Spinal cord (tissue), 10 donors: ENCODE results near the gene GALK2. TPM values are rescaled to one million over a fixed set of nuclear protein-coding genes. Genes with fewer than 3 reads are reported as not detected.

Experiments used
- DNase-seq, 6 donors: peaks; one replicate each; pipeline versions ENCODE4 v3.0.0 to v3.0.0-alpha.2; 2013 to 2015; ENCODE audit warnings: low spot score in 6 of 6, low read depth in 4 of 6
- H3K27ac ChIP-seq: one replicate; pipeline ENCODE4 v1.5.1; 2013; ENCODE audit warnings: low read depth, low read length, control low read depth
- H3K27me3 ChIP-seq: one replicate; pipeline ENCODE4 v1.6.1; 2013; ENCODE audit warnings: low read length; ENCODE audit not compliant: control insufficient read depth, insufficient read depth
- H3K36me3 ChIP-seq: one replicate; pipeline ENCODE4 v1.6.1; 2013; ENCODE audit warnings: low read length; ENCODE audit not compliant: control insufficient read depth, insufficient read depth
- H3K4me1 ChIP-seq: one replicate; pipeline ENCODE4 v1.6.1; 2013; ENCODE audit warnings: low read length; ENCODE audit not compliant: control insufficient read depth, insufficient read depth
- H3K4me3 ChIP-seq: one replicate; pipeline ENCODE4 v1.5.1; 2013; ENCODE audit warnings: low read depth, low read length, control low read depth
- H3K9me3 ChIP-seq: one replicate; pipeline ENCODE4 v1.6.1; 2013; ENCODE audit warnings: low read length; ENCODE audit not compliant: control insufficient read depth, insufficient read depth
- WGBS: methylation state at CpG from one replicate; pipeline ENCODE4 v1.1.5; 2013; ENCODE audit warnings: missing lambda C conversion rate; ENCODE audit not compliant: insufficient coverage; 5-methylcytosine and 5-hydroxymethylcytosine counted together
- polyA plus RNA-seq, 2 donors: library from polyadenylated mRNA; unstranded; fragments of 120-200 nt; gene quantifications; one replicate each; pipeline ENCODE4 v1.2.1, GENCODE V29; 2013; ENCODE audit not compliant: insufficient read length in 2 of 2
- total RNA-seq, 2 donors: library from RNA; depleted of rRNA in 1 of 2; stranded (reverse); fragments of 120-200 nt in 1 of 2; fragments of >200 nt in 1 of 2; gene quantifications; one replicate each; pipeline versions ENCODE4 v1.2.3 to v1.2.4, GENCODE V29; 2013 to 2014
- donor health status: healthy.

GALK2 gene
- total and polyA plus RNA-seq, 4 donors = 19.5 to 48.4 (median 32.7) TPM

- Histone ChIP-seq H3K27me3 (no peaks in the 10 kb centered on the region), H3K4me3 (no peak overlapping the region), H3K4me1 (no peaks in the 10 kb centered on the region), H3K36me3 (peaks cover 18% of the 10 kb centered on the region), H3K27ac (no peak overlapping the region), H3K9me3 (no peaks in the 10 kb centered on the region)
- WGBS = no CpG with 5 or more reads among the region's 2 CpGs
- no peak for DNase-seq
Observed at GRCh38 chr15:49137861-49138260, 32.2 kb upstream of the GALK2 start.

- WGBS = no CpG with 5 or more reads among the region's 3 CpGs
- DNase-seq = peak in 4 of 6 donors; percentile 20 to 77 (median 50)
- Histone ChIP-seq H3K4me3 (no peak overlapping the region), H3K36me3 (peaks cover 13% of the 10 kb centered on the region), H3K9me3 (no peaks in the 10 kb centered on the region), H3K4me1 (no peaks in the 10 kb centered on the region), H3K27me3 (no peaks in the 10 kb centered on the region), H3K27ac (no peak overlapping the region)
Observed at GRCh38 chr15:49145651-49146609, 24.1 kb upstream of the GALK2 start.

- no peaks in the 10 kb centered on the region for H3K4me1 ChIP-seq
Observed at GRCh38 chr15:49148298-49148697, 21.7 kb upstream of the GALK2 start.

GRCh38 chr15:49148727-49149126, 21.3 kb upstream of the GALK2 start:
- no peak overlapping the region for H3K27ac ChIP-seq
- WGBS = no CpG with 5 or more reads among the region's 1 CpG

More at GRCh38 chr15:49148298-49148697, 21.7 kb upstream of the GALK2 start:
- Histone ChIP-seq H3K9me3 (no peaks in the 10 kb centered on the region), H3K4me3 (no peak overlapping the region), H3K27ac (no peak overlapping the region), H3K27me3 (no peaks in the 10 kb centered on the region), H3K36me3 (peaks cover 3% of the 10 kb centered on the region)
- no peak for DNase-seq
- 25% methylated on average over 1 of the region's 1 CpG for WGBS

GRCh38 chr15:49151831-49152230, 18.2 kb upstream of the GALK2 start:
- H3K27ac ChIP-seq = no peak overlapping the region
- no peaks in the 10 kb centered on the region for H3K27me3 ChIP-seq
- H3K4me3 ChIP-seq = no peak overlapping the region
- no peaks in the 10 kb centered on the region for H3K36me3 ChIP-seq
- DNase-seq = no peak
- no peaks in the 10 kb centered on the region for H3K9me3 ChIP-seq
- WGBS = no CpG with 5 or more reads among the region's 3 CpGs
- peaks cover 3% of the 10 kb centered on the region for H3K4me1 ChIP-seq

More at GRCh38 chr15:49148727-49149126, 21.3 kb upstream of the GALK2 start:
- Histone ChIP-seq H3K9me3 (no peaks in the 10 kb centered on the region), H3K27me3 (no peaks in the 10 kb centered on the region), H3K36me3 (no peaks in the 10 kb centered on the region), H3K4me1 (no peaks in the 10 kb centered on the region), H3K4me3 (no peak overlapping the region)
- no peak for DNase-seq

GRCh38 chr15:49152552-49153312, 17.3 kb upstream of the GALK2 start:
- H3K4me1 ChIP-seq = peaks cover 3% of the 10 kb centered on the region
- no peak overlapping the region for H3K4me3 ChIP-seq
- H3K27me3 ChIP-seq = no peaks in the 10 kb centered on the region
- H3K27ac ChIP-seq = no peak overlapping the region
- 80% methylated on average over 1 of the region's 9 CpGs for WGBS
- no peaks in the 10 kb centered on the region for H3K9me3 ChIP-seq
- no peak for DNase-seq
- no peaks in the 10 kb centered on the region for H3K36me3 ChIP-seq

GRCh38 chr15:49154359-49154758, 15.7 kb upstream of the GALK2 start:
- no CpG with 5 or more reads among the region's 8 CpGs for WGBS
- H3K27me3 ChIP-seq = no peaks in the 10 kb centered on the region
- H3K9me3 ChIP-seq = no peaks in the 10 kb centered on the region

GRCh38 chr15:49154799-49155109, 15.3 kb upstream of the GALK2 start:
- DNase-seq = no peak
- Histone ChIP-seq H3K27me3 (no peaks in the 10 kb centered on the region), H3K4me1 (peaks cover 3% of the 10 kb centered on the region), H3K9me3 (no peaks in the 10 kb centered on the region), H3K4me3 (peak overlapping the region; percentile 100), H3K27ac (peak overlapping the region; percentile 91), H3K36me3 (no peaks in the 10 kb centered on the region)
- WGBS = 0% methylated on average over 6 of the region's 7 CpGs

More at GRCh38 chr15:49154359-49154758, 15.7 kb upstream of the GALK2 start:
- Histone ChIP-seq H3K36me3 (no peaks in the 10 kb centered on the region), H3K4me3 (peak overlapping the region; percentile 100), H3K4me1 (peaks cover 3% of the 10 kb centered on the region), H3K27ac (no peak overlapping the region)
- no peak for DNase-seq

GRCh38 chr15:49155110-49155833, 14.8 kb upstream of the GALK2 start, which contains the start of gene COPS2:
Gene COPS2 (minus strand): TSS chr15:49155599. CDS start chr15:49155578, 21 bp downstream.
- Histone ChIP-seq H3K27ac (peak within 1 kb of the TSS; percentile 91), H3K36me3 (no peaks in the 10 kb centered on the region), H3K27me3 (no peaks in the 10 kb centered on the region), H3K4me3 (peak within 1 kb of the TSS; percentile 100), H3K4me1 (peaks cover 3% of the 10 kb centered on the region), H3K9me3 (no peaks in the 10 kb centered on the region)
- DNase-seq = peak; percentile 98 to 100 (median 98)
- WGBS = under 1% methylated on average over 39 of the region's 46 CpGs
